Activated T-cell treated with anti-CD3 and anti-CD28 coated beads, Interleukin-2, amount 50 U/mL, for 24 hours (primary cell): ENCODE measurements around the gene MRM3.

Experiments
- DNase-seq: peaks from one replicate; pipeline ENCODE4 v3.0.0-alpha.2; 2020
- H3K27ac Mint-ChIP-seq: 2 replicates; pipeline ENCODE4 v1.8.0; 2020; ENCODE audit warnings: mild to moderate bottlenecking, mixed read lengths
- H3K27me3 Mint-ChIP-seq: 2 replicates; pipeline ENCODE4 v1.8.0; 2020; ENCODE audit warnings: mixed read lengths
- H3K36me3 Mint-ChIP-seq: 2 replicates; pipeline ENCODE4 v1.8.0; 2020; ENCODE audit warnings: low read depth, mixed read lengths
- H3K4me1 Mint-ChIP-seq: 2 replicates; pipeline ENCODE4 v1.8.0; 2020; ENCODE audit warnings: low read depth, mixed read lengths
- H3K4me3 Mint-ChIP-seq: 2 replicates; pipeline ENCODE4 v1.8.0; 2020; ENCODE audit warnings: mild to moderate bottlenecking, moderate library complexity, mixed read lengths
- H3K9me3 Mint-ChIP-seq: 2 replicates; pipeline ENCODE4 v1.8.0; 2020; ENCODE audit warnings: mixed read lengths

The MRM3 gene

GRCh38 chr17:838486-838885 lies 56.3 kb downstream of the MRM3 start:
- Mint-ChIP-seq H3K4me1 (no peaks in the 10 kb centered on the region), H3K9me3 (no peaks in the 10 kb centered on the region), H3K36me3 (no peaks in the 10 kb centered on the region), H3K27me3 (peaks cover 10% of the 10 kb centered on the region), H3K4me3 (no peak overlapping the region), H3K27ac (no peak overlapping the region)
- DNase-seq, result no peak

- Mint-ChIP-seq H3K4me1 (no peaks in the 10 kb centered on the region), H3K36me3 (no peaks in the 10 kb centered on the region), H3K27ac (no peak overlapping the region), H3K27me3 (peaks cover 24% of the 10 kb centered on the region), H3K9me3 (no peaks in the 10 kb centered on the region), H3K4me3 (no peak overlapping the region)
- DNase-seq, result no peak
Observed at GRCh38 chr17:841313-841712, 59.2 kb downstream of the MRM3 start.
